ENCODE results near the gene SURF4. TPM values are rescaled to one million over a fixed set of nuclear protein-coding genes. Genes with fewer than 3 reads are reported as not detected.
A peak's percentile ranks its signal among the peaks of the same experiment; 100 is the strongest.

Gene SURF4
- total and polyA plus RNA-seq, 2 of the 13 experiments (the other 11 are each of a cell fraction or from before 2014, with no cell fraction given) = 220 to 265 TPM

- ChIA-PET POLR2A (interaction anchor here (0.8 kb wide), 1 partner anchor 9 kb away, joined by 3 read pairs; no protein-coding TSS in a partner anchor), CTCF (ENCODE audit: low intra/inter-chr PET ratio, low total read pairs) (no interaction called here)
- WGBS (ENCODE audit: low lambda C conversion rate) = 60% methylated on average over 7 of the region's 15 CpGs
- no peaks in the 10 kb centered on the region; a peak in 1 of 5 replicates for H3K27me3 ChIP-seq (ENCODE audit: control insufficient read depth in 1 of 2, insufficient read depth in 2 of 2, low read length in 2 of 2)
- peak overlapping the region; percentile 97 for H3K4me2 ChIP-seq (ENCODE audit: low read depth, low read length)
- H3K79me2 ChIP-seq (ENCODE audit: insufficient read depth, low read length) = peaks cover 34% of the 10 kb centered on the region
- FAIRE-seq (no peak), ATAC-seq (peak; percentile 13), DNase-seq (ENCODE audit: low spot score) (no peak)
- no TSS peak for BruUV-seq (replicated peaks)
- H3K27ac ChIP-seq (ENCODE audit: extremely low read length, insufficient read depth, low read length) = peak overlapping the region; percentile 97
- in situ Hi-C loops (cut with HindIII; ENCODE audit: extremely low pct_ligation_motif_present, low pct_unique_long_range_greater_than_20kb) (no loop called here), intact Hi-C loops (cut with micrococcal nuclease; ENCODE audit: unreplicated experiment) (no loop called here)
- H3K36me3 ChIP-seq (replicated peaks in 1 of 2; ENCODE audit: control insufficient read depth in 1 of 2, insufficient read depth in 2 of 2, low read length in 2 of 2) = peaks cover 13 to 65% of the 10 kb centered on the region in 2 experiments
- H3K4me3 ChIP-seq (replicated peaks in 1 of 3; ENCODE audit: insufficient read depth in 1 of 3, low read depth in 2 of 3, low read length in 3 of 3) = peak overlapping the region; percentile 82 to 100 (median 91); a peak in 5 of 6 replicates
- TF ChIP-seq ZBTB33 (CRISPR knock-in tag; IDR thresholded peaks at IDR 0.05) (peak; percentile 58; the same call in 1 of the 2 replicates), POLR2A (IDR thresholded peaks at IDR 0.05; ENCODE audit: insufficient read depth in 1 of 2, low read depth in 2 of 2, low read length in 2 of 2) (0 out of 4 replicates have a peak, but pooled peaks of 1 of the 2 experiments have one; percentile 13), GLI4 (CRISPR knock-in tag; IDR thresholded peaks at IDR 0.05; ENCODE audit: borderline replicate concordance) (0 out of 2 replicates have a peak, but pooled peaks have one; percentile 12), ZBTB38 (CRISPR knock-in tag; IDR thresholded peaks at IDR 0.05) (peak; percentile 66; the same call in 1 of the 2 replicates), ZNF746 (CRISPR knock-in tag; IDR thresholded peaks at IDR 0.05) (no peak), ZSCAN12 (CRISPR knock-in tag; IDR thresholded peaks at IDR 0.05) (no peak), ZNF550 (CRISPR knock-in tag; IDR thresholded peaks at IDR 0.05; ENCODE audit: borderline replicate concordance) (0 out of 2 replicates have a peak, but pooled peaks have one; percentile 9)
- no peak overlapping the region for H2AFZ ChIP-seq (ENCODE audit: low read length)
- no peaks in the 10 kb centered on the region for H3K9me3 ChIP-seq (ENCODE audit: low read length)
- H3K4me1 ChIP-seq (ENCODE audit: insufficient read depth, low read length) = peaks cover 29% of the 10 kb centered on the region
- H3K9ac ChIP-seq (ENCODE audit: insufficient read depth, low read depth, low read length) = peak overlapping the region; percentile 99
- H4K20me1 ChIP-seq (ENCODE audit: insufficient read depth, low read length) = peaks cover 11% of the 10 kb centered on the region
These were observed 29.7 kb downstream of the SURF4 start for GRCh38 chr9:133346021-133346785.
